Neural progenitor cell (in vitro differentiated cells): ENCODE results near the gene SCMH1. TPM values are rescaled to one million over a fixed set of nuclear protein-coding genes. Genes with fewer than 3 reads are reported as not detected.
A peak's percentile ranks its signal among the peaks of the same experiment; 100 is the strongest.

Experiments
- DNase-seq: peaks from one replicate; pipeline ENCODE4 v3.0.0-alpha.2; 2016; ENCODE audit warnings: low spot score
- H2AFZ ChIP-seq: fragments of 200-600 bp; sonication (generic); replicated peaks from 2 replicates; pipeline ENCODE4 v1.6.1; 2016; ENCODE audit warnings: antibody characterized with exemption
- H3F3A ChIP-seq: fragments of 200-600 bp; sonication (generic); 2 replicates; pipeline ENCODE4 v1.6.1; 2016; ENCODE audit warnings: antibody characterized with exemption, low read depth
- H3K27ac ChIP-seq: fragments of 200-600 bp; sonication (generic); 2 replicates; pipeline ENCODE4 v1.5.1; 2016; ENCODE audit warnings: mild to moderate bottlenecking
- H3K27me3 ChIP-seq: fragments of 200-600 bp; sonication (generic); 2 replicates; pipeline ENCODE4 v1.6.1; 2016; ENCODE audit warnings: mild to moderate bottlenecking, moderate library complexity
- H3K36me3 ChIP-seq: fragments of 200-600 bp; sonication (generic); 2 replicates; pipeline ENCODE4 v1.5.1; 2016
- H3K4me1 ChIP-seq: fragments of 200-600 bp; sonication (generic); 2 replicates; pipeline ENCODE4 v1.6.1; 2016; ENCODE audit warnings: mixed run types
- H3K4me2 ChIP-seq: fragments of 200-600 bp; sonication (generic); 2 replicates; pipeline ENCODE4 v1.6.1; 2016
- H3K4me3 ChIP-seq: fragments of 200-600 bp; sonication (generic); 2 replicates; pipeline ENCODE4 v1.5.1; 2016
- H3K79me2 ChIP-seq: fragments of 200-600 bp; sonication (generic); 2 replicates; pipeline ENCODE4 v1.6.1; 2016; ENCODE audit warnings: low read depth
- H3K9ac ChIP-seq: fragments of 200-600 bp; sonication (generic); 2 replicates; pipeline ENCODE4 v1.6.1; 2016
- H3K9me3 ChIP-seq: fragments of 200-600 bp; sonication (generic); 2 replicates; pipeline ENCODE4 v1.5.1; 2016; ENCODE audit warnings: low read depth
- H4K20me1 ChIP-seq: fragments of 200-600 bp; sonication (generic); 2 replicates; pipeline ENCODE4 v1.6.1; 2016; ENCODE audit warnings: low read depth
- H3K27ac Mint-ChIP-seq: 3 replicates; pipeline ENCODE4 v1.8.0; 2021; ENCODE audit warnings: mixed read lengths
- H3K27me3 Mint-ChIP-seq: 2 replicates; pipeline ENCODE4 v1.8.0; 2022; ENCODE audit warnings: low read depth, mild to moderate bottlenecking, inconsistent platforms, moderate library complexity, mixed read lengths; ENCODE audit not compliant: insufficient read depth
- H3K36me3 Mint-ChIP-seq: 3 replicates; pipeline ENCODE4 v1.8.0; 2021; ENCODE audit warnings: mixed read lengths
- H3K4me1 Mint-ChIP-seq: 3 replicates; pipeline ENCODE4 v1.8.0; 2021; ENCODE audit warnings: mixed read lengths
- H3K4me3 Mint-ChIP-seq: 3 replicates; pipeline ENCODE4 v1.8.0; 2021; ENCODE audit warnings: mild to moderate bottlenecking, moderate library complexity, mixed read lengths
- H3K9me3 Mint-ChIP-seq: 3 replicates; pipeline ENCODE4 v1.8.0; 2020; ENCODE audit warnings: mixed read lengths
- CTCF ChIP-seq: fragments of 200-600 bp; sonication (generic); IDR thresholded peaks from 2 replicates; pipeline ENCODE4 v1.5.1; 2017; ENCODE audit warnings: antibody characterized with exemption, mild to moderate bottlenecking
- EZH2 ChIP-seq: fragments of 200-600 bp; sonication (generic); IDR thresholded peaks from 2 replicates; pipeline ENCODE4 v1.6.1; 2017; ENCODE audit warnings: antibody characterized with exemption, mild to moderate bottlenecking, moderate library complexity
- EZH2phosphoT487 ChIP-seq: fragments of 200-600 bp; sonication (generic); IDR thresholded peaks from 2 replicates; pipeline ENCODE4 v1.6.1; 2017; ENCODE audit warnings: antibody characterized with exemption
- total RNA-seq: library from RNA; depleted of rRNA; stranded (reverse); fragments of >200 nt; gene quantifications from 2 replicates; pipeline ENCODE4 v1.2.3, GENCODE V29; 2015; ENCODE audit warnings: low replicate concordance

Gene SCMH1
- 16.1 and 39.9 TPM in 2 replicates for total RNA-seq

- Histone ChIP-seq H4K20me1 (peaks cover 39% of the 10 kb centered on the region), H3K36me3 (no peaks in the 10 kb centered on the region), H3F3A (peaks cover 25% of the 10 kb centered on the region), H3K27me3 (no peaks in the 10 kb centered on the region), H3K27ac (no peak within 1 kb of the TSS), H3K4me3 (peak within 1 kb of the TSS; percentile 94), H3K79me2 (peaks cover 32% of the 10 kb centered on the region), H2AFZ (peak within 1 kb of the TSS; percentile 88), H3K9ac (no peak within 1 kb of the TSS), H3K9me3 (no peaks in the 10 kb centered on the region), H3K4me2 (peak within 1 kb of the TSS; percentile 91), H3K4me1 (peaks cover 20% of the 10 kb centered on the region)
- Mint-ChIP-seq H3K9me3 (no peaks in the 10 kb centered on the region), H3K27ac (peak within 1 kb of the TSS; percentile 85), H3K36me3 (no peaks in the 10 kb centered on the region), H3K4me1 (peaks cover 13% of the 10 kb centered on the region), H3K4me3 (peak within 1 kb of the TSS; percentile 94), H3K27me3 (peaks cover 11% of the 10 kb centered on the region)
- DNase-seq, result peak; percentile 91
- TF ChIP-seq EZH2 (peak; percentile 41), CTCF (no peak), EZH2phosphoT487 (no peak)
Measured at GRCh38 chr1:41241749-41242341, at the start of gene SCMH1. Gene SCMH1 (minus strand): TSS chr1:41242306. CDS start chr1:41186133, 56,173 bp downstream.

GRCh38 chr1:41291195-41291594 is 49.1 kb upstream of the SCMH1 start:
- Histone ChIP-seq H2AFZ (no peak overlapping the region), H3K4me1 (peaks cover 8% of the 10 kb centered on the region), H3K36me3 (no peaks in the 10 kb centered on the region), H3K4me2 (no peak overlapping the region), H3K79me2 (no peaks in the 10 kb centered on the region), H3K27ac (no peak overlapping the region), H3K9me3 (no peaks in the 10 kb centered on the region), H3F3A (no peaks in the 10 kb centered on the region), H3K27me3 (no peaks in the 10 kb centered on the region), H3K9ac (no peak overlapping the region), H3K4me3 (no peak overlapping the region), H4K20me1 (no peaks in the 10 kb centered on the region)
- H3K9me3 Mint-ChIP-seq, result no peaks in the 10 kb centered on the region
- no peak for DNase-seq
- peak overlapping the region; percentile 7 for H3K27ac Mint-ChIP-seq
- H3K27me3 Mint-ChIP-seq, result peaks cover 7% of the 10 kb centered on the region
- no peaks in the 10 kb centered on the region for H3K36me3 Mint-ChIP-seq
- no peak overlapping the region for H3K4me3 Mint-ChIP-seq
- H3K4me1 Mint-ChIP-seq, result peaks cover 12% of the 10 kb centered on the region
- TF ChIP-seq EZH2phosphoT487, result no peak
- TF ChIP-seq EZH2, result no peak
- TF ChIP-seq CTCF, result no peak

- Histone ChIP-seq H3K9me3 (no peaks in the 10 kb centered on the region), H3K4me3 (no peak overlapping the region), H3F3A (no peaks in the 10 kb centered on the region), H3K27ac (no peak overlapping the region), H3K9ac (no peak overlapping the region), H3K4me2 (no peak overlapping the region), H2AFZ (no peak overlapping the region), H3K79me2 (no peaks in the 10 kb centered on the region), H4K20me1 (no peaks in the 10 kb centered on the region), H3K4me1 (peaks cover 18% of the 10 kb centered on the region), H3K27me3 (no peaks in the 10 kb centered on the region), H3K36me3 (no peaks in the 10 kb centered on the region)
- Mint-ChIP-seq H3K4me3 (no peak overlapping the region), H3K9me3 (no peaks in the 10 kb centered on the region), H3K36me3 (no peaks in the 10 kb centered on the region), H3K27me3 (peaks cover 7% of the 10 kb centered on the region), H3K27ac (no peak overlapping the region), H3K4me1 (peaks cover 27% of the 10 kb centered on the region)
- TF ChIP-seq EZH2, result no peak
- no peak for TF ChIP-seq CTCF
- TF ChIP-seq EZH2phosphoT487, result no peak
- DNase-seq, result no peak
Measured at GRCh38 chr1:41289196-41289595, 47.1 kb upstream of the SCMH1 start.
